Activated CD8-positive, alpha-beta T cell treated with anti-CD3 and anti-CD28 coated beads, Interleukin-2, amount 10 ng/mL, durations not matched to agents 7 days and 5 days (primary cell): ENCODE measurements around the gene GOLGA8T. TPM values are rescaled to one million over a fixed set of nuclear protein-coding genes. Genes with fewer than 3 reads are reported as not detected.
"Not testable (repeated sequence)": the region's sequence is repeated elsewhere in the genome, so short reads cannot be mapped to it uniquely, and the experiment has no call there.

Experiments used
- ATAC-seq: fragments of 150-1000 bp; cut with Tn5 transposase; one replicate; pipeline ENCODE4 v1.10.0; 2021; ENCODE audit warnings: moderate library complexity
- CTCF ChIA-PET: fragments of 350-600 bp; sonication (Branson Sonifier 250); formaldehyde crosslinking; loops from one replicate; lab custom pipeline; 2021; ENCODE audit warnings: antibody characterized with exemption; lab: Charles Lee
- POLR2A ChIA-PET: fragments of 350-600 bp; sonication (Branson Sonifier 250); formaldehyde crosslinking; loops from one replicate; lab custom pipeline; 2021; ENCODE audit warnings: antibody characterized with exemption; lab: Charles Lee
- DNase-seq: peaks from one replicate; pipeline ENCODE4 v3.0.0-alpha.2; 2020
- H3K27ac Mint-ChIP-seq: one replicate; pipeline ENCODE4 v1.8.0; 2021; ENCODE audit warnings: mild to moderate bottlenecking, mixed read lengths
- H3K27me3 Mint-ChIP-seq: one replicate; pipeline ENCODE4 v1.8.0; 2021; ENCODE audit warnings: low read depth, mixed read lengths
- H3K36me3 Mint-ChIP-seq: one replicate; pipeline ENCODE4 v1.8.0; 2021; ENCODE audit warnings: low read depth, mixed read lengths
- H3K4me1 Mint-ChIP-seq: one replicate; pipeline ENCODE4 v1.8.0; 2021; ENCODE audit warnings: low read depth, mixed read lengths
- H3K4me3 Mint-ChIP-seq: one replicate; pipeline ENCODE4 v1.8.0; 2021; ENCODE audit warnings: mild to moderate bottlenecking, mixed read lengths
- H3K9me3 Mint-ChIP-seq: one replicate; pipeline ENCODE4 v1.8.0; 2022; ENCODE audit warnings: mixed read lengths; ENCODE audit not compliant: insufficient read depth
- total RNA-seq, 2 experiments: library from RNA; stranded (reverse); gene quantifications; one replicate each; pipeline ENCODE4 v1.2.3, GENCODE V29; 2021

GOLGA8T gene
- total RNA-seq, 2 experiments from 2014 or later, result 0.94 to 1.3 TPM

DNA sequence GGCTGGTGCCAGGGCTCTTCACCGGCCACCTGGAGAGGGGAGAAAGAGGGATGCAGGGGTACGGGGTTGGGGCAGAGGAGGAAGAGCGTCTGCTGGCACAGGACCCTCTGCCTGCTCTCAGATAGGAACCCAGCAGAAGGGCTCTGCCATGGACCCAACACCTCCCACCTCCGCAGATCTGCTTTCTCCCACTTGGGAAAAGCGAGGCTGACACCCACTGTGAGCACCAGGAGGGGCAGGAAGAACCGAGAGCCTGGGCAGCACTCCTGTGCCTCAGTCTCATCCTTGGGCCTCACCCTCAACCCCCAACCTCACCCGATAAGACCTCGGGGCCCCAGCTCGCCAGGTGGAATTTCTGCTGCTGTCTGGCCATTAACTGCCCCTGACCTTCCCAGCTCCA, 58.0 kb downstream of the GOLGA8T start:
- H3K36me3 Mint-ChIP-seq, H3K27me3 Mint-ChIP-seq, H3K4me1 Mint-ChIP-seq, H3K4me3 Mint-ChIP-seq, POLR2A ChIA-PET, DNase-seq, H3K27ac Mint-ChIP-seq, CTCF ChIA-PET, ATAC-seq, H3K9me3 Mint-ChIP-seq: not testable (repeated sequence)

Other genes with a start within 250 kb of the GOLGA8T start
- gene GOLGA8J, start 52.1 kb upstream of the GOLGA8T start, total RNA-seq, result under 1 TPM in 1 of 2 experiments, not detected in 1; 0.34 TPM